ENCODE measurements around the gene KRTAP1-4.
"Not testable (repeated sequence)": the region's sequence is repeated elsewhere in the genome, so short reads cannot be mapped to it uniquely, and the experiment has no call there.

KRTAP1-4 gene

GRCh38 chr17:41052566-41052965 is 22.6 kb upstream of the KRTAP1-4 start:
- no peak for TF ChIP-seq CTCF (IDR thresholded peaks at IDR 0.05)
- Mint-ChIP-seq H3K4me1 (no peaks in the 10 kb centered on the region), H3K4me3 (no peak overlapping the region), H3K9me3 (peaks cover 17% of the 10 kb centered on the region), H3K27ac (no peak overlapping the region), H3K36me3 (ENCODE audit: low read depth) (no peaks in the 10 kb centered on the region), H3K27me3 (ENCODE audit: low read depth, poor library complexity) (peaks cover 3% of the 10 kb centered on the region)
- no peak for DNase-seq

GRCh38 chr17:41049110-41049509 is 19.1 kb upstream of the KRTAP1-4 start:
- Mint-ChIP-seq H3K36me3 (ENCODE audit: low read depth) (no peaks in the 10 kb centered on the region), H3K4me3 (no peak overlapping the region), H3K27ac (no peak overlapping the region), H3K9me3 (peaks cover 15% of the 10 kb centered on the region), H3K27me3 (ENCODE audit: low read depth, poor library complexity) (peaks cover 3% of the 10 kb centered on the region), H3K4me1 (no peaks in the 10 kb centered on the region)
- TF ChIP-seq CTCF (IDR thresholded peaks at IDR 0.05), result no peak
- no peak for DNase-seq

GRCh38 chr17:41048441-41048840 is 18.4 kb upstream of the KRTAP1-4 start:
- peaks cover 3% of the 10 kb centered on the region for H3K27me3 Mint-ChIP-seq (ENCODE audit: low read depth, poor library complexity)
- H3K9me3 Mint-ChIP-seq, result peaks cover 17% of the 10 kb centered on the region
- no peak overlapping the region for H3K4me3 Mint-ChIP-seq
- H3K36me3 Mint-ChIP-seq (ENCODE audit: low read depth), result no peaks in the 10 kb centered on the region
- no peak for DNase-seq
- TF ChIP-seq CTCF (IDR thresholded peaks at IDR 0.05), result no peak
- H3K4me1 Mint-ChIP-seq, result no peaks in the 10 kb centered on the region
- no peak overlapping the region for H3K27ac Mint-ChIP-seq

- not testable (repeated sequence) for H3K27me3 Mint-ChIP-seq (ENCODE audit: low read depth, poor library complexity); H3K36me3 Mint-ChIP-seq (ENCODE audit: low read depth); H3K4me3 Mint-ChIP-seq; DNase-seq; H3K4me1 Mint-ChIP-seq; H3K27ac Mint-ChIP-seq
- H3K9me3 Mint-ChIP-seq, result peaks cover 17% of the 10 kb centered on the region
Observed at GRCh38 chr17:41046735-41047465, 16.9 kb upstream of the KRTAP1-4 start, which contains the start of gene KRTAP2-1. TSS of gene KRTAP2-1 (minus strand) at chr17:41047316. CDS start at chr17:41047267, 49 bp downstream.

- no peak overlapping the region for H3K27ac Mint-ChIP-seq
- H3K4me1 Mint-ChIP-seq, result no peaks in the 10 kb centered on the region
- H3K36me3 Mint-ChIP-seq (ENCODE audit: low read depth), result no peaks in the 10 kb centered on the region
- TF ChIP-seq CTCF (IDR thresholded peaks at IDR 0.05), result no peak
- no peak for DNase-seq
- H3K9me3 Mint-ChIP-seq, result peaks cover 17% of the 10 kb centered on the region
- H3K4me3 Mint-ChIP-seq, result no peak overlapping the region
- H3K27me3 Mint-ChIP-seq (ENCODE audit: low read depth, poor library complexity), result peaks cover 3% of the 10 kb centered on the region
Observed at GRCh38 chr17:41042953-41043352, 13.0 kb upstream of the KRTAP1-4 start.

GRCh38 chr17:41040783-41041571 is 11.0 kb upstream of the KRTAP1-4 start, which contains the start of gene KRTAP1-1:
TSS of gene KRTAP1-1 (minus strand) at chr17:41041450. CDS start at chr17:41041397, 53 bp downstream.
- not testable (repeated sequence) for H3K4me1 Mint-ChIP-seq; H3K27me3 Mint-ChIP-seq (ENCODE audit: low read depth, poor library complexity); H3K27ac Mint-ChIP-seq; DNase-seq; H3K36me3 Mint-ChIP-seq (ENCODE audit: low read depth); H3K4me3 Mint-ChIP-seq
- peaks cover 17% of the 10 kb centered on the region for H3K9me3 Mint-ChIP-seq
